ENCODE results near the gene ZBTB7B. TPM values are rescaled to one million over a fixed set of nuclear protein-coding genes. Genes with fewer than 3 reads are reported as not detected.
A peak's percentile ranks its signal among the peaks of the same experiment; 100 is the strongest.

The ZBTB7B gene
- total RNA-seq, 1 experiment from 2014 or later: 38.3 TPM

GRCh38 chr1:154972517-154973343 is 29.9 kb upstream of the ZBTB7B start:
- Histone ChIP-seq H4K8ac (replicated peaks; ENCODE audit: insufficient read length, low read depth, low read length) (no peak overlapping the region), H3K23ac (ENCODE audit: insufficient read length, low read depth, low read length) (no peak overlapping the region), H2AFZ (ENCODE audit: low read length) (no peak overlapping the region), H3K27me3 (ENCODE audit: insufficient read depth, low read length) (no peaks in the 10 kb centered on the region), H4K20me1 (ENCODE audit: control insufficient read depth, insufficient read depth, insufficient read length) (no peaks in the 10 kb centered on the region), H2BK12ac (ENCODE audit: insufficient read length, low read depth, low read length) (peak overlapping the region; percentile 24), H3K18ac (ENCODE audit: insufficient read length, low read depth, low read length) (peak overlapping the region; percentile 90), H2BK120ac (ENCODE audit: low read depth, low read length, poor library complexity, severe bottlenecking) (peak overlapping the region; percentile 67), H3K9ac (ENCODE audit: extremely low read depth, insufficient read length, low read length) (peak overlapping the region; percentile 56), H4K91ac (ENCODE audit: insufficient read length, low read depth, low read length) (no peak overlapping the region), H2BK15ac (ENCODE audit: low read depth, low read length) (no peak overlapping the region), H2BK20ac (ENCODE audit: low read depth, low read length, poor library complexity, severe bottlenecking) (no peak overlapping the region), H2BK5ac (ENCODE audit: insufficient read length, low read length) (peak overlapping the region; percentile 21), H4K5ac (ENCODE audit: insufficient read length, low read depth, low read length) (peak overlapping the region; percentile 8), H3K56ac (ENCODE audit: insufficient read length, low read depth, low read length) (no peak overlapping the region), H3K14ac (ENCODE audit: insufficient read depth, low read length) (peak overlapping the region; percentile 74; the same call in 1 of the 2 replicates), H3K79me1 (ENCODE audit: insufficient read depth, low read depth, low read length, poor library complexity, severe bottlenecking) (peaks cover 5% of the 10 kb centered on the region), H2AK5ac (ENCODE audit: insufficient read length, low read length) (peak overlapping the region; percentile 5), H3K27ac (ENCODE audit: insufficient read length, low read depth, low read length) (peak overlapping the region; percentile 97), H3K4me2 (ENCODE audit: insufficient read depth, insufficient read length, low read length) (peak overlapping the region; percentile 68), H3T11ph (ENCODE audit: low read length) (peak overlapping the region; percentile 40), H3K4ac (ENCODE audit: low read depth, low read length) (no peak overlapping the region; the same call in 1 of the 2 replicates), H3K4me1 (ENCODE audit: insufficient read depth, low read length) (peaks cover 4% of the 10 kb centered on the region; the same call in 1 of the 2 replicates), H3K9me3 (ENCODE audit: control insufficient read depth, low read depth, low read length) (no peaks in the 10 kb centered on the region), H3K23me2 (ENCODE audit: insufficient read length, low read depth, low read length, poor library complexity, severe bottlenecking) (peaks cover 42% of the 10 kb centered on the region), H3K79me2 (ENCODE audit: insufficient read depth, low read length) (peaks cover 34% of the 10 kb centered on the region)
- TF ChIP-seq, protein P1, sequence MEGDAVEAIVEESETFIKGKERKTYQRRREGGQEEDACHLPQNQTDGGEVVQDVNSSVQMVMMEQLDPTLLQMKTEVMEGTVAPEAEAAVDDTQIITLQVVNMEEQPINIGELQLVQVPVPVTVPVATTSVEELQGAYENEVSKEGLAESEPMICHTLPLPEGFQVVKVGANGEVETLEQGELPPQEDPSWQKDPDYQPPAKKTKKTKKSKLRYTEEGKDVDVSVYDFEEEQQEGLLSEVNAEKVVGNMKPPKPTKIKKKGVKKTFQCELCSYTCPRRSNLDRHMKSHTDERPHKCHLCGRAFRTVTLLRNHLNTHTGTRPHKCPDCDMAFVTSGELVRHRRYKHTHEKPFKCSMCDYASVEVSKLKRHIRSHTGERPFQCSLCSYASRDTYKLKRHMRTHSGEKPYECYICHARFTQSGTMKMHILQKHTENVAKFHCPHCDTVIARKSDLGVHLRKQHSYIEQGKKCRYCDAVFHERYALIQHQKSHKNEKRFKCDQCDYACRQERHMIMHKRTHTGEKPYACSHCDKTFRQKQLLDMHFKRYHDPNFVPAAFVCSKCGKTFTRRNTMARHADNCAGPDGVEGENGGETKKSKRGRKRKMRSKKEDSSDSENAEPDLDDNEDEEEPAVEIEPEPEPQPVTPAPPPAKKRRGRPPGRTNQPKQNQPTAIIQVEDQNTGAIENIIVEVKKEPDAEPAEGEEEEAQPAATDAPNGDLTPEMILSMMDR (conservative IDR thresholded peaks at IDR 0.05): no peak
- WGBS (ENCODE audit: extremely low coverage, insufficient read length, low lambda C conversion rate): no CpG with 5 or more reads among the region's 18 CpGs
- Mint-ChIP-seq H3K4me1 (peaks cover 43 to 44% of the 10 kb centered on the region in 2 experiments), H3K27me3 (ENCODE audit: low read depth) (no peaks in the 10 kb centered on the region), H3K36me3 (ENCODE audit: insufficient read depth in 1 of 3, low read depth in 3 of 3) (peaks cover 9 to 31% (median 14%) of the 10 kb centered on the region in 3 experiments; a peak in 6 of 7 replicates), H3K9me3 (no peaks in the 10 kb centered on the region), H3K27ac (no peak overlapping the region; a peak in 4 of 7 replicates), H3K4me3 (no peak overlapping the region; a peak in 1 of 5 replicates)
- DNase-seq: peak; percentile 98
